HUDEP-2 (cell line): ENCODE measurements around the gene CETP.
"Not testable (repeated sequence)": the region's sequence is repeated elsewhere in the genome, so short reads cannot be mapped to it uniquely, and the experiment has no call there.

Source experiments
- DNase-seq, 76 experiments: peaks; one replicate each; lab custom pipeline; 2025; ENCODE audit not compliant: unreplicated experiment in 76 of 76; lab: John Stamatoyannopoulos, UW

The CETP gene

DNA sequence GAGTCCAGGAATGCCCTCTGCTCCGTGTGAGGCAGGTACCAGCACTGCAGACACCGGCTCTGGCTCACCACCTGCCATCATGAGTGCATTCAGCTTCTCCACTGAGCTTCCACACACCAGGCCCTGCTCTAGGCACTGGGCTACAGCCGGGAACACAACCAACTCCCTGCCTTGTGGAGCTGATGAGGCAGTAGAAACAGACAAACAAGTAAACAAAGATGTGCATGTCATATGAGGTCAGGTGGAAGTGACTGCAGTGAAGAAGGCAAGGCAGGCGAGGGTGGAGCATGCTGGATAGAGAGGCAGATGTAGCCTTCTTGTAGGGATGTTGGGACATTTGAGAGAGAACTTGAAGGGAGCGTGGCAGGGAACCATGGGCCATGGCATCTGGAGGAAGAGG is 32.6 kb downstream of the CETP start:
- DNase-seq, result no peak

DNA sequence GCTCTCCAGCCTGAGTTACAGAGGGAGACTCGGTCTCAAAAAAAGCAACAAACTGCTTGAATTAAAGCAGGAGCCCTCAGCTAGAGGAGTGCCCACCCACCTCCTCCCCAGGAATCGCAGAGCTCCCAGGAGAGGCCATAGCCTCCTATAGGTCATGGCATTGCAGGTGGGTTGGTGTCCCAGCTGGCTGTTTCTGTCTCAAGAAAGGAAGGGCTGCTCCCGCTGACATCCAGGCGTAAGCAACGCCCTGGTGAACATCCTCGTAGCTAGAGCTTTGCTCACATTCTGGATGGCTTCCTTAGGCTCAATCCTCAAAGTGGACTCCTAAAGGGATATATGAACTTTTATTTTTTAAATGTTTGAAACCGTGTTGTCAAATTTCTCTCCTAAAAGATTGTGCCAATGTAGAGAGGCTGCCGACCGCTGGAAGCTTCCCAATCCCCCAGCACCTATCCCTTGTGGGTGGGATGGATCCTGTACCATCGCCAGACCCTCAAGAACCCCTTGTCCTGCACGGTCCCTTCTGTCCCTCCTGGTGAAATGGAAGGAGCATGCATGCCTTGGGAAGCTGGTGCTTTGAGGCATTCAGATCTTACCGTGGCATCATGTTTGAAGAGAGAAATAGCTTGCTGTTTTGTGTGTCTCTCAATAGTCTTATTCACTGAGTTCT is 33.5 kb downstream of the CETP start:
- DNase-seq, result no peak

DNA sequence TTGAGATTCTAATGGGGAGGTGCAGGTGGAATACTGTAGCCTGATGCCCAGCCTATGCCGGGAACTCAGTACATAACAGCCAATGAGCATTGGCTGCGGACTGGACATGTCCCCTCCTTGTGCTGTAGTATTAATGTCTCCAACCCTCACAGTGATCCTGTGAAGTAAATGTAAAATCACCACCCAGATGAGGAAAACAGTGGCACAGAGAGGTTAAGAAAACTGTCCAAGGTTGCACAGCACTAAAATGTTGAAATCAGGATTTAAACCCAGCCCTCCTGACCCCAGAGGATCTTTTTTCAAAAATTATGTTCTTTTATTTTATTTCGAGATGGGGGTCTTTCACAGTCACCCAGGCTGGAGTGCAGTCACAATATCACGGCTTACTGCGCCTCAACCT is 35.5 kb downstream of the CETP start:
- DNase-seq, result no peak

DNA sequence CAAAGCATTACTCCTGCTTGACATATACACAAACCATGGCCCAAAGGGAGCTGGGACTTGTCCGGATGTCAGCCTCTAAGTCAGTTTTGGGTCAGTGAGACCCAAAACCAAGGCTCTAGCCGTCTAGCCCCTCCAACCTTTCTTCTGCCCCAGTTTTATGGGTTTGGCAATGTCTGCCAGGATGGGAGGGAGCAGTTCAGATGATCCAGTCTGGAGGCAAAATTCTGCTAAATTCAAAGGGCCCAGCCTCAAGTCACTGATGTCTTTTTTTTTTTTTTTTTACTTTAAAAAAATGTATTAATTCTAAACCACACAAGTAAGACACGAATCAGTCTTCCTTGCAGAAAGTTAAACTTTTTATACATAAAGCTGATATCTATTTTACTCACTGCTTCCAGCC is 36.2 kb downstream of the CETP start:
- DNase-seq, result no peak

DNA sequence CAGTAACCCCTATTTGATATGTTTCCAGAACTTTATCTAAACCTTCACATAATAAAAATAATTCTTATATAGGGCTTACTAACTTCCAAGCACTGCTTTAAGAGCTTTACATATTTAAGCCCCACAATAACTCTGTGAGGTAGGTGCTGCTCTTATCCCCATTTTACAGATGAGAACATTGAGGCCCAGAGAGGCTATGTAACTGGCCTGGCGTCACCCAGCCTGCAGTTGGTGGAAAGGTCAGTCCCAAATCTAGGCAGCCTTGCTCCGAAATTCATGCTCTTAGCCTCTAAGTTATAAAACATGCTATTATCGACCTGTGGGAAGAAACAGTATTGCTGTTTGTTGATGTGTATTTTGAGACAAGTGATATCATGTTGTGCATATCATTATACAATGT is 36.6 kb downstream of the CETP start:
- no peak for DNase-seq

GRCh38 chr16:56998861-56999260 is 37.1 kb downstream of the CETP start:
- no peak for DNase-seq

DNA sequence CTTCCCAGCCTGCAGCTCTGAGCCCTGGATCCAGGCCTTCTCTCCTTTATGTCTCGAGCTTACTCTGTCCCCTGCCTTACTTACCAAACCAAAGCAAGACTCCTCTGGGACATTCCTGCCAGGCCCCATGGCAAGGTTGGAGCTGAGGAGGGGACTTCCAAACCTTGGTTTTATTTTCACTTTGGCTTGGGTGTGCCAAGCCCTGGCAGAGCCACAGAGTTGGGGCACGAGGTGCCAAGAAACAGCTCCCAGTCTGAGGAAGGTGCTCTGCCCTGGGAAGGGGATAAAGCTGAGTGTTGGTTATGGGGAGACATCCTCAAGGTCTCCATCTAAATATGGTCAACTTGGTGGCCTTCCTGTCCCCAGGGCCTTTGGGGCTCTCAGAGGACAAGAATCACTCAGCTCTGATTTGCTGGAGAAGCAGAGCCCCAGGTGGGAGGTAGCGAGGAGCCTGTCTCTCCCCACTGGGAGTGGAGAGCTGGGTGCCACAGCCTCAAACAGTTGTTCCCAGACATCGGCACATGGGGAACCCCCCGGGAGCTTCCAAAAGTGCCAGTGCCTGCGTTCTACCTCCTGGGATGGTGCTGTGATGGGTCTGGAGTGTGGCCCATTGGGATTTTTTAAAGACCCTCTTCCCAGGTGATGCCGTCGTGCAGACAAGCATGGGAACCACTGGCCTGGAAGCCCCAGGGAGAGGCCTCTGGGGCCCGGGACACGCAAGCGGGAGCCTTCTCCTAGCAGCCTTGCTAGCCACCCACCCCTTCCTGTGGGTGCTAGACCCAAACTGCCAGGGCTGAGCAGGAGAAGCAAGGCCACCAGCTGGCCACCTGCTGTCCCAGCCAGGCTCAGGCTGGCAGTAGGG is 37.9 kb downstream of the CETP start:
- no peak for DNase-seq

GRCh38 chr16:57000271-57001025 is 38.7 kb downstream of the CETP start:
- DNase-seq, result no peak

DNA sequence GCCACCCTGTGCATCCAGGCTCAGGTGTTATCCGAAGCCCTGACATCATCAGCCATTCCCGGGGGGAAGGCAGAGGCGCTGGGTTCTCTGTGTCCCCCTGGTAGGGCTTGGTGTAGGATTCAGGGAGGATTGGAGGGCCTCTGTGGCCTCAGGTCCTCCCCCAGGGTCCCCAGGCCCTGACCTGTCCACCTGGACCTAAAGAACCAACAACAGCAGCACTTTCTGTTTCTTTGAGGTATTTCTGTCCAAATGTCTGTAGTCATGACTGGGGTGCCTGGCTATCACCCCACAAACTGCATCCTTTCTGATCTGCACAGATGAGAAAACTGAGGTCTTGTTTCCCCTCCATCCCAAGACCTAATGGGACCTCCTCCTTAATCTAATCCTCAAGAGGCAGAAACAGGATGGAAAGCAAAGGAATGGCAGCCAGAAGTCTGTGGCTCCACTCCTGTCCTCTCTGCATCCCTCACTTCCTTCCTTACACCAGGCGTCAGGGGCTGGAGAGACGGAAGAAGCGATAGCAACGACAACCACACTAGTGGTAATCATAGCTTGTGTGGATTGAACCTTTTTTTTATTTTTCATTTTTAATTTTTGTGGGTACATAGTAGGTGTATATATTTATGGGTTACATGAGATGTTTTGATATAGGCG is 39.4 kb downstream of the CETP start:
- DNase-seq, result no peak

GRCh38 chr16:57003439-57004386 is 42.0 kb downstream of the CETP start:
- no peak for DNase-seq

DNA sequence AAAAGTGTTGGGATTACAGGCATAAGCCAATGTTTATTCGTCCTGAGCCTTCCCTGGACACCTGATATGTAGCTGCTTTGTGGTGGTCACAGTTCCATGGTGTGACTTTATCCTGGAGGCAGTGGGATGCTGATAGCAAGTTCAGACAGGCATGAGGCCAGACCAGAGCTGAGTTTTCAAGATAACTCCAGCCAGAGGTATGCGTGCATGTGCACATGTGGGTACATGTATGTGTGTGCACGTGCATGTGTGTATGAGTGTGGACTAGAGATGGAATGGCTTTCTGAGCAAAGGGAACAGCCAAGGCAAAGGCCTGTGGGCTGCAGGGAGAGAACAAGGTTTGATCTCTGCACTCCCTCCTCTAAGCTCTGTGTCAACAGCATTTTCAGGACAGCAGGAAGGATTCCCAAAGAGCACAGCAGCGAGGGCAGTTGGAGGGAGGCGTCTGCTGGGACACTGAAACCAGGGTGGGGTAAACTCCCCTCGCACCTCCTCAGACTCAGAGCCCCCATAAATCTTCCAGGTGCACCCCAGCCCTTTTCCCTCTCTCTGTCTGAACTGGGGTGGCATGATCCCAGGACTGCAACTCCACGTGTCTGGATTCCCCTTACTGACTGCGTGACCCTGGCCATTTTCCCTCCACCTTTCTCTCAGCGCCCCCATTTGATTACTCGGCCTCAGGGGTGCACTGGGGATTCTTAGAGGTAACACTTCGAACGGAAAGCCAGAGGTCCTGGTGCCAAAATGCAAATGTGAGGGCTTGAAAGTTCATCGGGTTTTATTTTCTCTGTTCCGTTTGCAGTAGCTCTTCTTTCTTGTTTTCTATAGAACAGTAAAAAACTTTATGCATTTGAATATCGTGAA is 42.9 kb downstream of the CETP start:
- DNase-seq, result no peak

- DNase-seq, result not testable (repeated sequence)
Observed at GRCh38 chr16:57005597-57005996, 43.8 kb downstream of the CETP start.

GRCh38 chr16:57007050-57007449 is 45.3 kb downstream of the CETP start:
- DNase-seq, result no peak

GRCh38 chr16:57007530-57007929 is 45.8 kb downstream of the CETP start:
- no peak for DNase-seq

- no peak for DNase-seq
Observed at GRCh38 chr16:57008440-57008839, 46.7 kb downstream of the CETP start.

GRCh38 chr16:57009643-57010170 is 48.0 kb downstream of the CETP start:
- no peak for DNase-seq

GRCh38 chr16:57012353-57012752 is 50.6 kb downstream of the CETP start:
- no peak for DNase-seq

GRCh38 chr16:57013229-57013628 is 51.5 kb downstream of the CETP start:
- DNase-seq, result no peak

GRCh38 chr16:57013902-57014301 is 52.2 kb downstream of the CETP start:
- no peak for DNase-seq
